SK-N-SH treated with all-trans-retinoic acid at 6 μM for 48 hours (cell line): ENCODE data around the gene HMX3.

Experiments used
- ATAC-seq: fragments of 200-7000 bp; cut with Tn5 transposase; 3 replicates; pipeline ENCODE4 v1.9.1; 2020; ENCODE audit warnings: mild to moderate bottlenecking, moderate library complexity
- ARNTL ChIP-seq: fragments of 450-650 bp; formaldehyde crosslinking; IDR thresholded peaks from 2 replicates; pipeline ENCODE4 v1.5.0; 2020; ENCODE audit warnings: low read depth, mild to moderate bottlenecking, moderate library complexity, borderline replicate concordance
- BACH2 ChIP-seq: fragments of 250-450 bp; sonication (Bioruptor Pico); IDR thresholded peaks from 2 replicates; pipeline ENCODE4 v1.9.0; 2021; ENCODE audit warnings: mild to moderate bottlenecking, borderline replicate concordance
- CSDC2 ChIP-seq: fragments of 250-450 bp; sonication (Bioruptor Pico); IDR thresholded peaks from 2 replicates; pipeline ENCODE4 v1.5.0; 2020; ENCODE audit warnings: mild to moderate bottlenecking, moderate library complexity
- ESRRG ChIP-seq: fragments of 250-450 bp; sonication (Bioruptor Pico); IDR thresholded peaks from 2 replicates; pipeline ENCODE4 v1.6.1; 2021; ENCODE audit warnings: mild to moderate bottlenecking
- ISL1 ChIP-seq: fragments of 250-450 bp; sonication (Bioruptor Pico); IDR thresholded peaks from 2 replicates; pipeline ENCODE4 v2.1.2; 2022; ENCODE audit warnings: mild to moderate bottlenecking, moderate library complexity
- OSR1 ChIP-seq: fragments of 250-450 bp; sonication (Bioruptor Pico); IDR thresholded peaks from 2 replicates; pipeline ENCODE4 v1.8.0; 2022; ENCODE audit warnings: moderate library complexity, mild to moderate bottlenecking, inconsistent platforms
- PPARA ChIP-seq: fragments of 250-450 bp; sonication (Bioruptor Pico); IDR thresholded peaks from 2 replicates; pipeline ENCODE4 v1.5.0; 2020; ENCODE audit warnings: mild to moderate bottlenecking, borderline replicate concordance
- RARB ChIP-seq: fragments of 250-450 bp; sonication (Bioruptor Pico); IDR thresholded peaks from 2 replicates; pipeline ENCODE4 v1.8.0; 2021; ENCODE audit warnings: mild to moderate bottlenecking, moderate library complexity
- SNAI2 ChIP-seq: fragments of 250-450 bp; sonication (Bioruptor Pico); IDR thresholded peaks from 2 replicates; pipeline ENCODE4 v1.5.0; 2020; ENCODE audit warnings: mild to moderate bottlenecking, moderate library complexity
- TCF4 ChIP-seq: fragments of 250-450 bp; sonication (Bioruptor Pico); IDR thresholded peaks from 2 replicates; pipeline ENCODE4 v1.8.0; 2021; ENCODE audit warnings: mild to moderate bottlenecking, moderate library complexity, borderline replicate concordance
- TOX ChIP-seq: fragments of 250-450 bp; sonication (Bioruptor Pico); IDR thresholded peaks from 2 replicates; pipeline ENCODE4 v1.8.0; 2021; ENCODE audit warnings: mild to moderate bottlenecking, moderate library complexity, borderline replicate concordance
- ZFP3 ChIP-seq: fragments of 250-450 bp; sonication (Bioruptor Pico); IDR thresholded peaks from 2 replicates; pipeline ENCODE4 v1.5.0; 2020; ENCODE audit warnings: mild to moderate bottlenecking, moderate library complexity
- ZFP30 ChIP-seq: fragments of 450-650 bp; formaldehyde crosslinking; IDR thresholded peaks from 2 replicates; pipeline ENCODE4 v1.5.0; 2022; ENCODE audit warnings: mild to moderate bottlenecking, moderate library complexity
- ZNF565 ChIP-seq: fragments of 450-650 bp; formaldehyde crosslinking; conservative IDR thresholded peaks from 2 replicates; pipeline ENCODE4 v1.5.0; 2020; ENCODE audit warnings: low read depth, mild to moderate bottlenecking, moderate library complexity
- ZNF70 ChIP-seq: fragments of 450-650 bp; formaldehyde crosslinking; IDR thresholded peaks from 2 replicates; pipeline ENCODE4 v1.5.0; 2020; ENCODE audit warnings: mild to moderate bottlenecking, moderate library complexity
- ZNF8 ChIP-seq: fragments of 450-650 bp; formaldehyde crosslinking; IDR thresholded peaks from 2 replicates; pipeline ENCODE4 v1.5.0; 2020; ENCODE audit warnings: mild to moderate bottlenecking, moderate library complexity
- TF ChIP-seq, protein P1 (sequence below): fragments of 250-450 bp; sonication (Bioruptor Pico); IDR thresholded peaks from 2 replicates; pipeline ENCODE4 v1.5.0; 2020; ENCODE audit warnings: mild to moderate bottlenecking, moderate library complexity
- TF ChIP-seq, protein P2 (sequence below): fragments of 250-450 bp; sonication (Bioruptor Pico); IDR thresholded peaks from 2 replicates; pipeline ENCODE4 v1.8.0; 2021; ENCODE audit warnings: low read depth, mild to moderate bottlenecking, moderate library complexity, borderline replicate concordance
- TF ChIP-seq, protein P3 (sequence below): fragments of 250-450 bp; sonication (Bioruptor Pico); IDR thresholded peaks from 2 replicates; pipeline ENCODE4 v1.5.1; 2020; ENCODE audit warnings: low read depth, mild to moderate bottlenecking, moderate library complexity
- TF ChIP-seq, protein P4 (sequence below): fragments of 250-450 bp; sonication (Bioruptor Pico); IDR thresholded peaks from 2 replicates; pipeline ENCODE4 v1.5.1; 2021; ENCODE audit warnings: mild to moderate bottlenecking, moderate library complexity
- TF ChIP-seq, protein P5 (sequence below): fragments of 250-450 bp; sonication (Bioruptor Pico); IDR thresholded peaks from 2 replicates; pipeline ENCODE4 v1.8.0; 2020; ENCODE audit warnings: mild to moderate bottlenecking, moderate library complexity, borderline replicate concordance

The HMX3 gene

DNA sequence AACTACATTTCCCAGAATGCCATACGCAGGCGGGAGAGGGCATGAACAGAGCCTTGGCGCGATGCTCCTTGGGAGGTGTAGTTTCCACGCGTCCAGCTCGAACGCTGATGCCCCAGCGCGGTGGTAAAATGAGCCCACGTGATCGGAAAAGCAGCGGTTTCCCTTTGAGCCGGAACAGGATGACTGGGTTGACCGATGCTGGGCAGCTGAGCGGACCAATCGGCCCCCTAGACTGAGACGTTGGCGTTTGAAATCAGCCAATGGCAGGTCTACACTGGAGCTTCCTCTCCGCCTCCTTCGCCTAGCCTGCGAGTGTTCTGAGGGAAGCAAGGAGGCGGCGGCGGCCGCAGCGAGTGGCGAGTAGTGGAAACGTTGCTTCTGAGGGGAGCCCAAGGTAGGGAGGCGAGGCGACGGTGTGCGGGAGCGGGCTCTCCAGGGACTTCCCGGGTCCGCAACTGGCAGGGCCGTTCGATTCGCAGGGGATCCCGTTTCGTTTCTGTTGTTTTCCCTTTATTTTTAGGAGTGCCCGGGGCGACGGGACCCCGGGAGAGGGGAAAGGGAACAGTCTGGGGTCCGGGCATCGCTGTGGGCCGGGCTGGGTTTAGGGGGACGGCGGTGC, 18.4 kb downstream of the HMX3 start, which contains the start of gene BUB3:
Gene BUB3 (plus strand): TSS at position 311 of the 619 bp plus-strand sequence. CDS start 516 bp downstream, outside the sequence.
- TF ChIP-seq, protein P1, sequence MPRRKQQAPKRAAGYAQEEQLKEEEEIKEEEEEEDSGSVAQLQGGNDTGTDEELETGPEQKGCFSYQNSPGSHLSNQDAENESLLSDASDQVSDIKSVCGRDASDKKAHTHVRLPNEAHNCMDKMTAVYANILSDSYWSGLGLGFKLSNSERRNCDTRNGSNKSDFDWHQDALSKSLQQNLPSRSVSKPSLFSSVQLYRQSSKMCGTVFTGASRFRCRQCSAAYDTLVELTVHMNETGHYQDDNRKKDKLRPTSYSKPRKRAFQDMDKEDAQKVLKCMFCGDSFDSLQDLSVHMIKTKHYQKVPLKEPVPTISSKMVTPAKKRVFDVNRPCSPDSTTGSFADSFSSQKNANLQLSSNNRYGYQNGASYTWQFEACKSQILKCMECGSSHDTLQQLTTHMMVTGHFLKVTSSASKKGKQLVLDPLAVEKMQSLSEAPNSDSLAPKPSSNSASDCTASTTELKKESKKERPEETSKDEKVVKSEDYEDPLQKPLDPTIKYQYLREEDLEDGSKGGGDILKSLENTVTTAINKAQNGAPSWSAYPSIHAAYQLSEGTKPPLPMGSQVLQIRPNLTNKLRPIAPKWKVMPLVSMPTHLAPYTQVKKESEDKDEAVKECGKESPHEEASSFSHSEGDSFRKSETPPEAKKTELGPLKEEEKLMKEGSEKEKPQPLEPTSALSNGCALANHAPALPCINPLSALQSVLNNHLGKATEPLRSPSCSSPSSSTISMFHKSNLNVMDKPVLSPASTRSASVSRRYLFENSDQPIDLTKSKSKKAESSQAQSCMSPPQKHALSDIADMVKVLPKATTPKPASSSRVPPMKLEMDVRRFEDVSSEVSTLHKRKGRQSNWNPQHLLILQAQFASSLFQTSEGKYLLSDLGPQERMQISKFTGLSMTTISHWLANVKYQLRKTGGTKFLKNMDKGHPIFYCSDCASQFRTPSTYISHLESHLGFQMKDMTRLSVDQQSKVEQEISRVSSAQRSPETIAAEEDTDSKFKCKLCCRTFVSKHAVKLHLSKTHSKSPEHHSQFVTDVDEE (CRISPR knock-in tag), result no peak
- TF ChIP-seq, protein P2, sequence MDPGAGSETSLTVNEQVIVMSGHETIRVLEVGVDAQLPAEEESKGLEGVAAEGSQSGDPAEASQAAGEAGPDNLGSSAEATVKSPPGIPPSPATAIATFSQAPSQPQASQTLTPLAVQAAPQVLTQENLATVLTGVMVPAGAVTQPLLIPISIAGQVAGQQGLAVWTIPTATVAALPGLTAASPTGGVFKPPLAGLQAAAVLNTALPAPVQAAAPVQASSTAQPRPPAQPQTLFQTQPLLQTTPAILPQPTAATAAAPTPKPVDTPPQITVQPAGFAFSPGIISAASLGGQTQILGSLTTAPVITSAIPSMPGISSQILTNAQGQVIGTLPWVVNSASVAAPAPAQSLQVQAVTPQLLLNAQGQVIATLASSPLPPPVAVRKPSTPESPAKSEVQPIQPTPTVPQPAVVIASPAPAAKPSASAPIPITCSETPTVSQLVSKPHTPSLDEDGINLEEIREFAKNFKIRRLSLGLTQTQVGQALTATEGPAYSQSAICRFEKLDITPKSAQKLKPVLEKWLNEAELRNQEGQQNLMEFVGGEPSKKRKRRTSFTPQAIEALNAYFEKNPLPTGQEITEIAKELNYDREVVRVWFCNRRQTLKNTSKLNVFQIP (CRISPR knock-in tag), result no peak
- TF ChIP-seq, protein P3, sequence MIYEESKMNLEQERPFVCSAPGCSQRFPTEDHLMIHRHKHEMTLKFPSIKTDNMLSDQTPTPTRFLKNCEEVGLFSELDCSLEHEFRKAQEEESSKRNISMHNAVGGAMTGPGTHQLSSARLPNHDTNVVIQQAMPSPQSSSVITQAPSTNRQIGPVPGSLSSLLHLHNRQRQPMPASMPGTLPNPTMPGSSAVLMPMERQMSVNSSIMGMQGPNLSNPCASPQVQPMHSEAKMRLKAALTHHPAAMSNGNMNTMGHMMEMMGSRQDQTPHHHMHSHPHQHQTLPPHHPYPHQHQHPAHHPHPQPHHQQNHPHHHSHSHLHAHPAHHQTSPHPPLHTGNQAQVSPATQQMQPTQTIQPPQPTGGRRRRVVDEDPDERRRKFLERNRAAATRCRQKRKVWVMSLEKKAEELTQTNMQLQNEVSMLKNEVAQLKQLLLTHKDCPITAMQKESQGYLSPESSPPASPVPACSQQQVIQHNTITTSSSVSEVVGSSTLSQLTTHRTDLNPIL (CRISPR knock-in tag), result no peak
- TF ChIP-seq ZNF565 (CRISPR knock-in tag) (no peak), TCF4 (CRISPR knock-in tag) (no peak), ZNF70 (CRISPR knock-in tag) (no peak), ZFP3 (no peak), ARNTL (CRISPR knock-in tag) (no peak), CSDC2 (no peak), PPARA (no peak), ESRRG (CRISPR knock-in tag) (no peak), SNAI2 (CRISPR knock-in tag) (no peak)
- TF ChIP-seq, protein P4, sequence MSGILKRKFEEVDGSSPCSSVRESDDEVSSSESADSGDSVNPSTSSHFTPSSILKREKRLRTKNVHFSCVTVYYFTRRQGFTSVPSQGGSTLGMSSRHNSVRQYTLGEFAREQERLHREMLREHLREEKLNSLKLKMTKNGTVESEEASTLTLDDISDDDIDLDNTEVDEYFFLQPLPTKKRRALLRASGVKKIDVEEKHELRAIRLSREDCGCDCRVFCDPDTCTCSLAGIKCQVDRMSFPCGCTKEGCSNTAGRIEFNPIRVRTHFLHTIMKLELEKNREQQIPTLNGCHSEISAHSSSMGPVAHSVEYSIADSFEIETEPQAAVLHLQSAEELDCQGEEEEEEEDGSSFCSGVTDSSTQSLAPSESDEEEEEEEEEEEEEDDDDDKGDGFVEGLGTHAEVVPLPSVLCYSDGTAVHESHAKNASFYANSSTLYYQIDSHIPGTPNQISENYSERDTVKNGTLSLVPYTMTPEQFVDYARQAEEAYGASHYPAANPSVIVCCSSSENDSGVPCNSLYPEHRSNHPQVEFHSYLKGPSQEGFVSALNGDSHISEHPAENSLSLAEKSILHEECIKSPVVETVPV (CRISPR knock-in tag), result no peak
- ATAC-seq, result peak; percentile 98

DNA sequence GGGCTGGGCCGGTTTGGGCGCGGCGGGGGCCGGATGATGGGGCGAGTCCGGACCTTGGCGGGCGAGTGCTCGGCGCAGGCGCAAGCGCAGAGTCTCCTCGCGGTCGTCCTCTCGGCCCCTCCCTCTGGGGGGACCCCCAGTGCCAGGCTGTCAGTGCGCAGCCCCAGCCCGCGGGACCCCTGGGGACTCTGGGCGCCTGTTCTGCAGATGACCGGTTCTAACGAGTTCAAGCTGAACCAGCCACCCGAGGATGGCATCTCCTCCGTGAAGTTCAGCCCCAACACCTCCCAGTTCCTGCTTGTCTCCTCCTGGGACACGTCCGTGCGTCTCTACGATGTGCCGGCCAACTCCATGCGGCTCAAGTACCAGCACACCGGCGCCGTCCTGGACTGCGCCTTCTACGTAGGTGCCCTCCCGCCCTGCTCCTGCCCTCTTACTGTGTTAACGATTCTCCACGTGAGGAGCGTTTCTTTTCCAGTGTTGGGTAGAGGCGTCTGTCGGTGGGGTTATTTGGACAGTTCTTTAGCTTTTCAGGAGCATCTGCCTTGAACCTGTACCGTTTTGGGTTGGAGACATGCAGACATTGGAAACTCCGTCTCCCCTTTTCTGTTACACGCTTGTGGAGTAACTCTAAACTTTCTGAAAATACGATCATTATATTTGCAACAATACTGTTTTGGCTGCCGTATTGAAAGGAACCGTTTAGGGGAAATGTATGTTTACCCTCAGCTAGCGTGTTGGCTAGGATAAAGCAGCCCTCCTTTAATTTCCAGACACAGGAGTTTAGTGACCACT, 19.1 kb downstream of the HMX3 start:
- TF ChIP-seq, protein P5, sequence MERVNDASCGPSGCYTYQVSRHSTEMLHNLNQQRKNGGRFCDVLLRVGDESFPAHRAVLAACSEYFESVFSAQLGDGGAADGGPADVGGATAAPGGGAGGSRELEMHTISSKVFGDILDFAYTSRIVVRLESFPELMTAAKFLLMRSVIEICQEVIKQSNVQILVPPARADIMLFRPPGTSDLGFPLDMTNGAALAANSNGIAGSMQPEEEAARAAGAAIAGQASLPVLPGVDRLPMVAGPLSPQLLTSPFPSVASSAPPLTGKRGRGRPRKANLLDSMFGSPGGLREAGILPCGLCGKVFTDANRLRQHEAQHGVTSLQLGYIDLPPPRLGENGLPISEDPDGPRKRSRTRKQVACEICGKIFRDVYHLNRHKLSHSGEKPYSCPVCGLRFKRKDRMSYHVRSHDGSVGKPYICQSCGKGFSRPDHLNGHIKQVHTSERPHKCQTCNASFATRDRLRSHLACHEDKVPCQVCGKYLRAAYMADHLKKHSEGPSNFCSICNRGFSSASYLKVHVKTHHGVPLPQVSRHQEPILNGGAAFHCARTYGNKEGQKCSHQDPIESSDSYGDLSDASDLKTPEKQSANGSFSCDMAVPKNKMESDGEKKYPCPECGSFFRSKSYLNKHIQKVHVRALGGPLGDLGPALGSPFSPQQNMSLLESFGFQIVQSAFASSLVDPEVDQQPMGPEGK (CRISPR knock-in tag), result 0 out of 2 replicates have a peak, but pooled peaks have one; percentile 49
- no peak for TF ChIP-seq OSR1 (CRISPR knock-in tag)
- peak; percentile 69 for ATAC-seq

DNA sequence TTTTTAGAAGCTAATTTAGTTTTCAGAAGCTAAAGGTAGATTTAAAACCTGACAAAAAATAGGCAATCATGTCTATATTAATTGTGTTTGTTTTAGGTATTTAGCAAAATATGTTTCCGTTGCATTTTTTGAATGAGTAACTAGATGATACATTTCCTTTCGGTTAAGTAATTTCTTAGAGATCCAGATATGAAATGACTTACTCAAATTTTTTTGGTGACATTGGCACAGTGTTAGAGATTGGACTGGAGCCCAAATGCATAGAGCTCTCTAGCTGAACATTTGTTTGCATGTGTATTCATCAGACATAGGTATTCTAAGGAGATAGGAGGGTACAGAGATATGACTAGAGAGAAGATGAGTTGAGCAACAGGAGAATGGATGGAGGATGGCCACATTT, 20.3 kb downstream of the HMX3 start:
- no peak for ATAC-seq
- TF ChIP-seq TCF4 (CRISPR knock-in tag) (no peak), BACH2 (CRISPR knock-in tag) (no peak), ZNF70 (CRISPR knock-in tag) (no peak), TOX (no peak), ISL1 (CRISPR knock-in tag) (no peak), ESRRG (CRISPR knock-in tag) (no peak), ZFP30 (CRISPR knock-in tag) (no peak), RARB (CRISPR knock-in tag) (no peak), ZNF8 (CRISPR knock-in tag) (no peak)
- TF ChIP-seq, protein P4 (CRISPR knock-in tag), result no peak
- TF ChIP-seq, protein P5 (CRISPR knock-in tag), result no peak
